DMS79 (cell line): ENCODE results near the gene MME.
"Not testable (repeated sequence)": the region's sequence is repeated elsewhere in the genome, so short reads cannot be mapped to it uniquely, and the experiment has no call there.

Experiments
- DNase-seq: peaks from one replicate; lab custom pipeline; 2025; lab: John Stamatoyannopoulos, UW

MME gene

GRCh38 chr3:155193868-155194267 is 113.7 kb downstream of the MME start:
- no peak for DNase-seq

- no peak for DNase-seq
Observed at GRCh38 chr3:155194973-155195957, 115.1 kb downstream of the MME start.

- DNase-seq = no peak
Observed at GRCh38 chr3:155196131-155197021, 116.3 kb downstream of the MME start.

- DNase-seq = no peak
Observed at GRCh38 chr3:155197786-155198185, 117.7 kb downstream of the MME start.

- DNase-seq = no peak
Observed at GRCh38 chr3:155202626-155203025, 122.5 kb downstream of the MME start.

- no peak for DNase-seq
Observed at GRCh38 chr3:155204851-155205250, 124.7 kb downstream of the MME start.

- no peak for DNase-seq
Observed at GRCh38 chr3:155208183-155208800, 128.2 kb downstream of the MME start.

GRCh38 chr3:155210736-155211135 is 130.6 kb downstream of the MME start:
- no peak for DNase-seq

- no peak for DNase-seq
Observed at GRCh38 chr3:155211266-155211665, 131.1 kb downstream of the MME start.

- DNase-seq = no peak
Observed at GRCh38 chr3:155211940-155212339, 131.8 kb downstream of the MME start.

GRCh38 chr3:155216007-155216406 is 135.9 kb downstream of the MME start:
- not testable (repeated sequence) for DNase-seq

GRCh38 chr3:155217591-155217990 is 137.5 kb downstream of the MME start:
- no peak for DNase-seq

- DNase-seq = no peak
Observed at GRCh38 chr3:155218462-155218861, 138.3 kb downstream of the MME start.

- DNase-seq = no peak
Observed at GRCh38 chr3:155219106-155219505, 139.0 kb downstream of the MME start.

GRCh38 chr3:155225417-155225816 is 145.3 kb downstream of the MME start:
- no peak for DNase-seq

GRCh38 chr3:155227141-155227540 is 147.0 kb downstream of the MME start:
- no peak for DNase-seq

GRCh38 chr3:155228676-155229075 is 148.6 kb downstream of the MME start:
- DNase-seq = no peak

GRCh38 chr3:155229086-155229485 is 149.0 kb downstream of the MME start:
- DNase-seq = no peak

- no peak for DNase-seq
Observed at GRCh38 chr3:155230382-155230781, 150.3 kb downstream of the MME start.

- DNase-seq = no peak
Observed at GRCh38 chr3:155231792-155232191, 151.7 kb downstream of the MME start.

GRCh38 chr3:155232605-155233004 is 152.5 kb downstream of the MME start:
- DNase-seq = no peak

- no peak for DNase-seq
Observed at GRCh38 chr3:155233213-155233612, 153.1 kb downstream of the MME start.
